NCI-H1417 treated with DMSO at 0.1 percent for 48 hours (cell line): ENCODE measurements around the gene XXYLT1.

Experiments
- DNase-seq: peaks from one replicate; lab custom pipeline; 2025; lab: John Stamatoyannopoulos, UW

Gene XXYLT1

DNA sequence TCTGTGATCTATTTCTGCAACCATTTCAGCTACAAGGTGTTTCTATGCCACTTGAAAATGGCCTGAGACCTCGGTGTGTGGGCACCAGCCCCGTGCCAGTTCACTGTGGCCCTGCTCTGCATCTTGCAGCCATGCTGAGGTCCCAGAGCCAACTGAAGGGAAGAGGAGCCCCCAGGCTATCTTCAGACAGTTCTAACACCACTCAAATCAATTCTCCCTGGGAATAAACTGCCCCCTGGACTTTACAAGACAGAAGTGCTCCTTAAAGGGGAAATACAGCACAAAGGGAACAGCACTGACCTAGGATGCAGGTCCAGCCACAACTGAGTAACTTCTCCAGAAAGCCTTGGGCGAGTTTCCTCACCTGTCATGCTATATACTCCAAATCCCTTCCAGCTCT is 3.9 kb downstream of the XXYLT1 start:
- DNase-seq, result no peak

DNA sequence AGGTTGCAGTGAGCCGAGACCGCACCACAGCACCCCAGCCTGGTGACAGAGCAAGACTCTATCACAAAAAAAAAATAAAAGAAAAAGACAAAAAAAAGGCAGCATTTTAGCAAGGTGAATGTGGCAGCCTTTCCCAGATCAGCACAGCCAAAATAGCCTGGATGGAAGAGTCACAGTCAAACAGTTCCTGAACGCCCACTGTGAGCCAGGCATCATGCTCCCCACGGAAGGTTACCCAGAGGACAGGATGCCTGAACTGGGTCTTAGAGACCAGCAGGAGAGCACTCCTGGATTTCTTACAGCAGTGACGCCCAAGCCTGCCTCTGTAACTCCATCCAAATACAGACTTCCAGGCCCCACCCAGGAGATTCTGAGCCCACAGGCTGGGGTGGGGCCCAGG is 4.5 kb downstream of the XXYLT1 start:
- DNase-seq, result no peak

DNA sequence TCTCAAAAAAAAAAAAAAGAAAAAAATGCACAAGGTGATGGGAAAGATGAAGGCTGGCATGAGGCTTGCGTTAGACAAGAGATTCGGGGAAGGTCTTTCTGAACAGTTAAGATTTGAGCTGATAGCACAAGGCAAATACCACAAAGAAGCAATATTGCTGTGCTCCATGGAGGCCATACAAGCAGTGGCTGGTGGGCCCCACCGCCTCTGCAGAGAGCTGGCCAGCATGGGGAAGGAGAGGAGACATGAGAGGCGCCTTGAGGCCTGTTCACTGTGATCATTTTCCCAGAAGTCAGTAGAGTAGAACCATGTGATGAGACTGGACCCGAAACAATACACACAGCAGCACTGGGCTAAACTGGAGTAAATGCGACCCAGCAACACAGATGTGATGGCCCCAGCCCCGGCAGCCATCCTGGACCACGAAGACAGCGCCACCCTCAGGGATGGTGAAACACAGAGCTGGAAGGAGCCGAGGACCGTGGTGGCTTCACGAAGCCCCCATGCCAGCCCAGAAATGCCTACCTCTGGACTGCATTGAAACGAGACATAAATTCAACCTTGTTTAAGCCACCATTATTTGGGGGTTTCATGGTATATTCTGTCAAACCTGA is 5.5 kb downstream of the XXYLT1 start:
- no peak for DNase-seq

DNA sequence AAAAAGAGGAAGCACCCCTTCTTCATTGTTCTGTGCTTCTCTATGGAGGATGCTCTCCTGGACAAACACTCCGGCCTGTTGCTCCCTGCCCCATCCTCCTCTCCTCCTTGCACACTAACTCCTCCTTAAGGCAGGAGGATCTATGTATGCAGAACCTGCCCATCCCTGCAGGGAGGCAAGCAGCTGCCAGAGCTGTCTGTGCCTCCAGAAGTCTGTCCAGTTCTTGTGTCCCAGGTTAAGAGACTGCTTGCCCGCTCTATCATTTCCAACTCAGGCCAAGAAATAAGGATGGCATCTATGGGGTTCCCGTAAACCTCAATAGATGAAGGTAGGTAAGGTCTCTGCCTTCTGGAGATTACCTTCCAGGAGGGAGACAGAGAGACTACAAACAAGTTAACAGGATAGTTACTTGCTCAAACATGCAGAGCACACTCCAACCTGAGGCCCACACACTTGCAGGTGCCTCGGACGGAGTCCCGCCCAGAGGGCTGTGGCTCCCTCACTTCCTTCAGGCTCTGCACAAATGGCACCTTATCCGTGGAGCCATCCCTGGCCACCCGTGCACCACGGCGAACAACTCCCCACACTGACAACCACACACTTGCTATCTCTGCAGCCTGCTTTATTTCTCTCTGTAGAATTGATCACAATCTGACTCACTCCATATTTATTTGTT is 6.9 kb downstream of the XXYLT1 start:
- DNase-seq, result no peak

DNA sequence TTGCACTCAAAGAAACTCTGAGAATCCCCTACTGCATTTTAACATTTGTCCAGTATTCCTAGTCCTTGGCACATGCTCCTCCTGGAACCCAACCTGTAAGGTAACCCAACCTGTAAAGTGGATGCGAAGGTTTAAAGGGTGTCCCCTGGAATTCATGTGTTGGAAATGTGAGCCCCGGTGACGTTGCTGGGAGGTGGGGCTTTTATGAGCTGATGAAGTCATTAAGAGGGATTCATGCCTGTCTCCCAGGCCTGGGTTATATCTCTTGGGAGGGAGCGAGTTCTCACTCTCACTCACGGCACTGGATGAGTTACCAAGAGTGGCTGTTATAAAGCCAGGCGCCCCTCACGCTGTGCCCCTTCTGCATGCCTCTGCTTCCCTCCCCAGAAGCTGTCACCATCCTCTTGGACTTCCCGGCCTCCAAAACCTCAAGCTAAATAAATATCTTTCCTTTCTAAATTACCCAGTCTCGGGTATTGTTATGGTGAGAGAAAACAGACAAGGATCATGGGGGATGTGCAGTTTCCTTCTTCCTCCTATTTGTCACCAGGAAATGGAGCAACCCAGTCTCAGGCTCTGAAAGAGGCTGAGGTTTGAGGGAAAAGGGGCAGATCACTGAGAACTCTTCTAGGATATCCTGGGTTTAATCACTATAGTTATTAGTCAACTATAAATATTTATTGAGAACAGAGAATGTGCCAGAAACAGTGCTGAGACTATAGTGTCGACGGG is 7.6 kb downstream of the XXYLT1 start:
- DNase-seq, result no peak

DNA sequence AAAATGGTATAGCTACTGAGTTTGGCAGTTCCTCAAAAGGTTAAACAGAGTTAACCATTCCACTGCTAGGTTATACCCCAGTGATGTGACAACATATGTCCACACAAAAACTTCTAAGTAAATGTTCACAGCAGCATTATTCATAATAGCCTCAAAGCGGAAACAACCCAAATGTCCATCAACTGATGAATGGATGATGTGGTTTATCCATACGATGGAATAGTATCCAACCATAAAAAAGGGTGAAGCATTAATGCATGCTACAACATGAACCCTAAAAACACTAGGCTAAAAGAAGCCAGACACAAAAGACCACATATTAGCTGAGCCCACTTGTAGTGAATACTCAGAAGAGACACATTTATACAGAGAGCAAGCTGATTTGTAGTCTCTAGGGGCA is 9.0 kb downstream of the XXYLT1 start:
- no peak for DNase-seq

DNA sequence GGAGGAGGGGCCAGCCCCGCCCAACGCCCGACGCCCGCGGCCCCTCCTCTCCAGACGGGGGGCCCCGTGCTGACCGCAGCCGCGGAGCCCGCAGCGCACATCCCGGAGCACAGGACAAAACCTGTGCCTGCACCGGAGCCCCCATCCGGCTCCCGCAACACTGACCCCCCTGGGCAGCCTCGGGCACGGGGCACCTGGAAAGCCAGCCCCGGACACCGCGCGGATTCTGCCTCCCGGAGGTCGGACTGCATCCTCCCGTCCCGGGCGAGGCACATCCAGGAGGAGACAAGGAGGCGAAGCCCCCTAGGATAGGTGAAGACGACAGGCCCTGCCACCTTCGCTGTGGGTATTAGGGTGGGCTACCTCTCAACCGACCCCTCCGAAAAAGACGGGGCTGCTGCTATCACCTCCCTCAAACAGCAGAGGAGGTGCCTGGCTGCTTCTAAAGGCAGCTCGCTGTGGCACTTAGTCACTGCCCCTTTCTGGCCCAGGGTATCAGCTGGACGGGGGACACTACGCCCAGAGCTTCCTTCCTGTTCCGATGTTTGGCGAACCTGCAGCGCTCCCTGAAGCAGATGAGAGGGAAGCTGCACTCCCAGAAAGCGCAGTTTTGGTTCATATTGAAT is 10.6 kb downstream of the XXYLT1 start:
- DNase-seq, result no peak

DNA sequence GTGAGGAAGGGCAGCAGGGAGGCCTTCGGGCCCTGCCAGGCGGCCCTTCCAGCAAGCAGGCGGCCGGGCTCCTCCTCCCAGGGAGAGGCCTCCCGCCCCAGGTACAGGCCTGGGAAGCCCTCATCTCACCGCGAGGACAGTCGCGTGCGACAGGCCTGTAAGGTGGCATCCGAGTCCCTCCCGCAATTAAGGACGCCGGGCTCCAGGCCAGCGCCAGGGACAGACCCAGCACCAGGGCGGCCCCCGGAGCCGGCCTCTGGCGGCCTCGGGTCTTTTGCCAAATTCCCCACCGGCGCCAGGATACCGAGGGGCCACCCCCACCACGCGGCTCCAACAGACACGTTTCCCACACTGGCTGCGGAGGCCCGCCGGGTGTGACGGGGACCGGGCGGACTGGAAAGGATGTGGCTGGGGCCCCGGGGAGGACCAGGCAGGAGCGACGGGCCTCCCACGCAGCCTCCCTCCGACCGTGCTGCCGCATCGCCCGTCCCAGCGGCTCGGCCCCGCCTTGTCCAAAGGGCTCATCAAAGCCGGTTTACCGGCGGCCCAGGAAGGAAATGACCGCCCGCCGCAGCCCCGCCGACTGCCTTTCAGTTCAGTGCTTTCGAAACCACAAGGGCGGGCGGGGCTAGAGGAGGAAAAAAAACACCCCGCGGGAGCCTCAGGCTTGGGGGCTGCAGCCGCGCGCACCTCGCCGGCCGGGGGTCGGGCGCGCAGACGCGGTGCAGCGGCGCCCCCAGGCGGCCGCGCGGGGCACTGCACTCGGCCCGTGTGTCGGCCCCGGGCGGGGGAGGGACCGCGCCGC is 11.3 kb downstream of the XXYLT1 start:
- no peak for DNase-seq

DNA sequence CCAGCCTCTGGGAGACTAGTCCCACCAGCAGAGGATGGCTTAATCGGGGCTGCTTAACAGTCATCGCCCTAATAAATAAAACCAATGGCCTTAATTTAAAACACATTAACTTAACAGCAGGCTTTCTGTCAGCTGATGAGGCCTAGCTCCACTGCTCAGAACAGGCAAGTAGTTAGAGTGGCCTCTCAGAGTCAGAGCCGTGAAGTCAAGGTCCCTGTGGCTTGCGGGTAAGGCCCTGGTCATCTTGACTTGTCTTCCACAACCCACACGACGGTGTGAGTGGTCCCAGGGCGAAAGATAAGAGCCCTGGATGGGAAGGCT is 11.8 kb downstream of the XXYLT1 start:
- DNase-seq, result no peak

DNA sequence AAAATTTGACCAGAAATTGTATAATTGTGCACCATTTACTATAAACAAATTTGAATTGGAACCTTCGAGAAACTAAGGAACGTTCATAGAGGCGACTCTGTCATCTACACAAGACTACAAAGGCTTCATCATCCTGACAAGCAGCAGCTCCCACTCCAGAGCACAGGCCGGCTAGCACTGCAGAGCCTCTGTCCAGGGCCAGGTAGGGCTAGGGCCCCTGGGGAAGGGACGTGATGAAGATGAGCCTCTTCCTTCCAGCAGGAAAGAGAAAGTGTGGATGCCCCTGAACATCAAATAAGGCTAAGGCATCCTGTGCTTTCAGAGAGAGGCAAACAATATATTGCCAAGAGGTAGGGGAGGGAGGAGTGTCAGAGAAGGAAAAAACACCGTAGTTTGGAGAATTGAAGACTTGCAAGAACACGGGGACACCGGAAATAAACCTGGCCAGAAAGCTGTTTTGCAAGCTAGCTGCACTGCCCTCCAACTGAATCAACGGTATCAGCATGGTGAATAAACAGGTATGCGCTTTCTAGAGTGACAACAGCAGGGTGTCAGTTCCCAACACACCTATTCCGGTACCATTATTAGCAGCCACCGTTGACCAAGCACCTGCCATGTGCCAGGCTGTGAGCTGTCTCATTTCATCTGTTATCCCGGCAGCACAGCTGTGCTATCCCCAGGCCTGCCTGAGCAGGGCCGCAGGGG is 12.4 kb downstream of the XXYLT1 start:
- no peak for DNase-seq

DNA sequence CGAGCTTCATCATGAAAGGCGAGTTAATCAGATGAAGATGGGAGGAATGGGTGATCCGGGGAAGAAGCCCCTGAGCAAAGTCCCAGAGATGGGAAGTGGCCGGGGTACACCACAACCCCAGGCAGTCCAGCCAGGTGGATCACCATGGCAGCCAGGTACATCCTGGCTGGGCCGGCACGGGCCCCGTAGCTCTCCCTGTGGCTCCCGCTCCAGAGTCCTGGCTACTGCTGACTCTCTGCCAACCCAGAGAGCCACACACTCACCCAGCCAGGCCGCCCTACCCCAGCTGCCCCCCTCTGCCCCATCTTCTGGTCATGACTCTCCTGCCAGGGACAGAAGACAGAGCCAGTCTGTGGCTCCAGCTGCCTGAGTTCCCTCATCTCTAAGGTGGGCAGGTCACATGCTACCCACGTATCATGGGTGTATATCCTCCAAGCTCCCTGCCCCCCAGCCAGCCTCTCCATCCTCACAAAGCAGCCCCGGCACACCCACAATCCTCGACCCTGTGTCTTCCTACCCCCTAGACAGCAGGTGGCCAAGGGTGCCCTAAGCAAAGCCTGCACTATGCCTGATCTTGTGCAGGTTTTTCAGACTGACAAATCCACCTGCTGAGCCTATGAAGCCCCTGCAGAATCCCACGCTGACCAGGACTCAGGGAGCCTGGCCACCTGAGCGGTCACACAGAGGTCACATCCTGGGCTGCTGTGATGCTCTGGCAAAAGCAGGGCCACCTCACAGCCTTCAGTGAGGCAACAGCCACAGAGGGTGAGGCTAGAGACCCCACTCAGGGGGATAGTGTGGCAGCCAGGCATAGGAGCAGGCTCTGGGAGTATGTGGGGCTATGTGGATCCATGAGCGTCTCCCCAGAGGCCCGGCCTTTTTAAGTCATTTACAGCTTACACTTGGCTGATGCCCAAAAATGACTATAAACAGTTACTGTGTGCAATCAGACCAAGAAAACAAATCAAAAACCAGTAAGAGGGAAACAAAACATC is 13.2 kb downstream of the XXYLT1 start:
- no peak for DNase-seq

DNA sequence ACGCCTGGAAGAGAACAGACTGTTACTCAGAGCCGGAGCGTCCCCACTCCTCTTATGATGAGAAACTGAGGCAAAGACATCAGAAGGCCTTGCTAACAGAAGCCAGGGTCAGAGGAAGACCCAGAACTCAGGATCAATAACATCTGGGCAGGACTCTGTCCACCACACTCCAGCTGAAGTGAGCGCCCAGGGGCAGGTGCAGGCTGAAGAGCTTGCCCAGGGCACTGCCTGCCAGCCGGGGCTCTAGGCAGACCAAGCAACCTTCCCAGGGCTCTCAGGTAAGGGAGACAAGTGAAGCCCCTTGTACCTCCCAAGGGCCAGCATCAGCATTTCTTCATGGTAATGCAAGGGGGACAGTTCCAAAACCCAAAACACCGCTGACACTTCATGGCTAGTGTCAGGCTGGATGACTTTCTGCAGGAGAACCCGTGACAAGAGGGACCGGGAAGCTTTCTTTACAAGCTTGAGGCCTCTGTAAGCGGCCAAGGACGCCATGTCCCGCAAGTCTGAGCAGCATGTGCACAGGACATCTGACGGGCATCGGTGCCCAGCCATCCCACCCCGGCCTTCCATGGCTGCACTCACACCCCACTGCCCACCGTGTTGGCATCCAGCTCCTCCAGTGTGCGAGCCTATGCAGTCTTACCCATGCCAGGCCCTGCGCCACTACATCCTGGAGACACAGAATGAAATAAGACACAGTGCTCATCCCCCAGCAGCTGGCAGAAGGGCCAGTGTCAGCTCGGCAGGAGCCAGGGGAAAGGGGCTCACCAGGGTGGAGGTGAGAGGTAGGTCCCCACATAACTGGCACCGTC is 14.1 kb downstream of the XXYLT1 start:
- DNase-seq, result no peak

DNA sequence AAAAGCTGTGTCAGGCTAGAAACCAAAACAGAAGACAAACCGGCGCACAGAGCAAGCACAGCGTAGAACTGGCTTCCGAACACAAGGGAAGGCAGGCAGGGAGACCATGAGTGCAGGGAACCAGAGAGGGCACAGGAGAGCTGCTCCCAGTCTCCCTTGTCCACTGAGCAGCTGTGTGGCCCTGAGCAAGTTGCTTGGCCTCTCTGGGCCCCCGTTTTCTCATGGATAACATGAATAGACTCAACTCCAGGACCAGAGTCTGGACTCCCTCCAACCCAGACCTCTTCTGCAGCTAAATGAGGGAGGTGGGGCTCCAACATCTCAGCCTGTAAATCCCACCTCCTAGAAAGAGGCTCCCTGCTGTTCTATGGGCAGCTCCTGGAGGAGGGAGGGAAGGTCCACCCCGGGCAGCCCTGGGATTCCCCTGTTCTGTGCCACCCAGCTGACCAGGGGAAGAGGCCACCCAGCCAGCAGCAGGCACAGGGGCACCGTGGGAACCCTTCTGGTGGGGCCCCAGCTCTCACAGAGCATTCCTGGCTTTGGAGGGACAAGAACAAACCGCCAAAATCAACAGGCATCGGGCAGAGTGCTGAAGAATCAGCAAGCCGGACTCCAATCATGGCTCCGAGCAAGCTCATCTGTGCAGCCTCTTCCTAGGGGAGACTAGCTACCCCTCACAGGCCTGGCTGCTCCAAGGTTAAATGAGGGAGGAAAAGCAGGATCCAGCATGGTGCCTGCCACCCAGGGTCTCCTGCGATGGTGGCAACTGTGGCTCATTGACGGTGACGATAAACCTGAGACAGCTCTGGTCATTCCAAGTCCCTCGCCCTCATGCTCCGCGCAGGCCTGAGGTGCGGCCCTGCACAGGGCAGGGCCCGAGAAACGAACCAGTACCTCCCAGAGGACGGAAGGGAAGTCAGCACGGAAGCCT is 15.1 kb downstream of the XXYLT1 start:
- DNase-seq, result no peak

DNA sequence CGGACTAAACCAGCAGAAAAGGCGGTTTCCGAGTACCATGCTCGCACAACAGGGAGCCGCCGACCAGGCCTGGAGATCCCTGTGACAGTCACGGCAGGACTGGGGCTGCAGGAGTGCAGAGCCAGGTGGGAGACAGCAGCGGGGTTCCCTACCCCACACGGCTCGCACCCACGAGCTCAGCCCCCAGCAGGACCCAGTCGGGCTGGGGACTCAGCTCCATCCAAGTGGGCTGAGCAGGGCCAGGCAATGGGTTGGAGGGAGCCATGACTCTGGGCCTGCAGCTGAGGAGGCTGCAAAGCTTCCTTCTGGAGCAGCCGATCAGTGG is 15.8 kb downstream of the XXYLT1 start:
- DNase-seq, result no peak

DNA sequence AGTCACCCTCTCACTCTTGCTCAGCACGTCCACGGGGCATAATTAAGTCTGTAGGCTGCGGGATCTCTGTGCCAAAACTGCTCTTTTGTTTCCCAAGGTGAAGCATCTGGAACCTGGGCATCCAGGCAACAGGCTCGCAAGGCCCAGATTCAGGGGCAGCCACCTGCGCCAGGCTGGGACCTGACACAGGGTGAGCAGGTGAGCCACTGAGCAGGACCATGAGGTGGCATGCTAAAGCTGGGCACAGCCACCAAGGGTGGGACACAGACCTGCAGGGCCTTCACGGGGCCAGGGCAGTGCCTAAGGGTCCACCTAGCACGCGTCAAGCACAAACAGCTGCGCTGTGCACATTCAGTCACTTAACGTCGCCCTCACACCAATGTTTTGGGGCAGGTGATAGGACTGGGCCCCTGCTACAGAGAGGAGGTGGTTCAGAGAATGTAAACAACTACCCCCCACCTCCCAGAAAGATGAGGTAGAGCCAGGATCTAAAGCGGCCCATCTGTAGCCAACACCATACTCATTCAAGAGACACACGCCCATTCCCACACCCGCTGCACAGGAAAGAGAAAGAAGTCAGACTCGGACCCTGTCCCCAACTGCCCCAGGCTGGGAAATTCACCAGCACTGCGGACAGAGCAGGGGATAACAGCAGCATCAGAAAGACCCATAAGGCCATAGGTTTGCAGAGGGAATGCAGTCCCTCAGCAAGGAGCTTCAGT is 16.3 kb downstream of the XXYLT1 start:
- DNase-seq, result no peak

DNA sequence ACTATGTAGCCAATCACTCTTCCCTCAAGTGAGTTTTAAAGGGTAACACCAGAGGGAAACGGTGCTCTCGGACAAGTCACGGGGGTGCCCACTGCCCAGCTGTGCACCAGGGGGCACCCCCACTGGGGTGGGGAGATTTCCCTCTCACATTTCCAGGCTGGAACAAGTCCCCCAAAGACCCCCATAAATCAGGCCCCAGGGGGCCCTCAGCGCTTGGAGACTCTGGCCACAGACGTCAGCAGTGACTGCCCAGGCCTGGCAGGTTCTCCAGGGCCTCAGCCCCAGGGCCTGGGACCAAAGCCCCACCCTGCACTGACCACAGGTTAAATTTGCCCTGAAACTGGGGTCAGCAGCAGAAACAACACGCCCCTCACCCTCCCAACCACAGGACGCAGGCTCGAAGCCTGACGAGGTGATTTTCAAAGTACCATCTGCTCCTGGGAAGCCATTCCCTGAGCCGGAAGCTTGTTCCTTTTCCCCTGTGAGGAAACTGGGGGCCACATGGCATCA is 17.0 kb downstream of the XXYLT1 start:
- DNase-seq, result no peak

DNA sequence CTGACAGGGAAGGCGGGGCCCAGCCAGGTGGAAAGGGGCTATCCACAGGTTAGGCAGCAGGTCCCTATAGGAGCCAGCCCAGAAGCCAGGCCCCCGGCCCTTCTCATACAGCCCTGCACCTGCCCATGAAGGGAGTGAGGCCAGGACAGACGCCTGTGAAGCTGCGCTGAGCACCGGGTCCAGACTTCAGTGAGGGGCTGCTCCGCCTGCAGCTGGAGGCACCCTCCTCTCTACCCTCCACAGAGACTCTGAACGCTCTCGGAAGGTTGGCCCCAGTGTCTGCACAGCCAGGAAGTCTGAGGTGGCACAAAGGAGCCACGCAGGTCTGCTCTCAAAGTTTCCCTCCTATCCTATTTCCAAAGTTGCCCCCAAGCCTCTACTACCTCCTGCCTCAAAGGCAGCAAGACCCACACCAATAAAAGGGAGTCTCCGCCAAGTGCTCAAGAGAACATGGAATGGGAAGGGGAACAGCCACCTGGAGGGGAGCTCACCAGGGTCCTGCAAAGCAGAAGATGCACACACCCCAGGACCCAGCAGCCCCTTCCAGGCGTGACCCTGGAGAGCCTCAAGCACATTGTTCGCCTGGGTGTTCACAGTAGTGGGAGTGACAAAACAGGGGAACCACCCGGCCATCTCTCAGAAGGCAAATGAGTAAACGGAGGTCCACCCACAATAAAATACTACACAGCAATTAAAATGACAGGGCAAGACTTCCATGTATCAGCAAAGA is 19.5 kb downstream of the XXYLT1 start:
- DNase-seq, result no peak
